Measurements from ENCODE around the gene COL8A2.

Gene COL8A2

DNA sequence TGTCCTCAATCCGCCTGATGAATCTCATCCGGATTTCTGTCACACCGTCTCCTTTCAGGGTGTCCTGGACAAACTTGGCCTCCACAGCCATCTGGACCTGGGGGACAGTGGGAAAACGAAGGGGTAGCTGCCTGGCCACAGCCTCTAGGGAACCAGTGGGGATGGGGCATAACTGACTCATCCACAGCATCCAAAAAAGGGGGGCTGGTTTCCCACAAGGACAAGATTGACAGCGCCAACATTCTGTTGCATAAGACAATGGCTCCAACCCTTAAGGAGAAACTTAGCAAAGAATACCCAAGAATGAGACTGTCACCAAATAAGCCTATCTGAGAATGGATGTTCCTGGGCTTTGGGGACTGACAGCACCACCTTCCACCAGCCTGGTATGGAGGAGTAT lies 12.2 kb upstream of the COL8A2 start:
- no peak for DNase-seq (ENCODE audit: low spot score)

DNA sequence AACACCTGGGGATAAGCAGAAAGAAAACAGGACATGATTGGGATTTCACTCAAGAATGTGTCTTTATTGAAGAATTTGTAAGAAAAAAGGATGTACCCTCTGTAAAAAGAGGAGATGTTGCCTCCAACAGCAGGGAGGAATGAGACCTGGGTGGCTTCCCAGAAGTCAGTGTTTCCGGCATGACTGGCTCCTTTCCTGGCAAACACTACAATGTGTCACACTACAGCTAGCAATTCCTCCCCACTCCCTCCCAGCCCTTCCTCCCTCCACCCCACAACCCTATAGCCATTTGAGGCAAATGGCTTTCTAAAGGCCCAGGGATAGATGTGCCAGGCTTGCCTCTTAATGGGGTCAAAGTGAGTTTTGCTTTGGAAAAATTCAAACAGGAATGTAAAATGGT lies 11.5 kb upstream of the COL8A2 start:
- no peak for DNase-seq (ENCODE audit: low spot score)

DNA sequence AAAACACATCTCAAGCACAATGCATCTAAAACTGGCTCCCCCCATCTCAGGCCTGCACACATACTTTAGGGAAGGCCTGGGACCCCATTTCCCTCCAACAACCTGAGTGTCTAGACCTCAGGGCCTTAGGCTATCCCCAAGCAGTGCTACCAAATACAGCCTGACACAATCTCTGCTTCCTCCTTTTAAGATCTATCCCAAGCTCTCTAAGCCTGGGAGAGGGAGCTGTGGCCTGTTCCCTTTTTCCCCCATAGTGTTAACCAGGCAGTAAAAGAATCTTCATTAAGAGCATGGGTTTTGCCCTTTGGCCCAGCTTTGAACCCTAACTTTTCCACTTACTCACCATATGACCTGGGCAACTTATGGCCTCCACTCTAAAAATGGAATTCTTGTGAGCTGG lies 10.8 kb upstream of the COL8A2 start:
- no peak for DNase-seq (ENCODE audit: low spot score)

DNA sequence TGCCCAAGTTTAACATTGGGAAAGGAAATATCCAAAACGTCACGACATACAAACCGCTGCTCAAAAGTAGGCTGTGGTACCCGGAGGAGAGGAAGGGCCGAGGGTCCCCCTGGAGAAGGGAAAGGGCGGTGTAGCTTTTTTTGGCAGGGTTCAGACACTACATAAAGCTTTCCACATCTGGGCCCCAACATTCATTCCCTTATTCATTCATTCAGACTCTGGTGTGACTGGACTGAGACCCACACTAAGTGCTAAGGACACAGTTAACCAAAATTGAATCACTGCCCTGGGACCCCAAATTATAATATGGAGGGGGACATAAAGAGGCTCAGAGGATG lies 10.3 kb upstream of the COL8A2 start:
- no peak for DNase-seq (ENCODE audit: low spot score)

DNA sequence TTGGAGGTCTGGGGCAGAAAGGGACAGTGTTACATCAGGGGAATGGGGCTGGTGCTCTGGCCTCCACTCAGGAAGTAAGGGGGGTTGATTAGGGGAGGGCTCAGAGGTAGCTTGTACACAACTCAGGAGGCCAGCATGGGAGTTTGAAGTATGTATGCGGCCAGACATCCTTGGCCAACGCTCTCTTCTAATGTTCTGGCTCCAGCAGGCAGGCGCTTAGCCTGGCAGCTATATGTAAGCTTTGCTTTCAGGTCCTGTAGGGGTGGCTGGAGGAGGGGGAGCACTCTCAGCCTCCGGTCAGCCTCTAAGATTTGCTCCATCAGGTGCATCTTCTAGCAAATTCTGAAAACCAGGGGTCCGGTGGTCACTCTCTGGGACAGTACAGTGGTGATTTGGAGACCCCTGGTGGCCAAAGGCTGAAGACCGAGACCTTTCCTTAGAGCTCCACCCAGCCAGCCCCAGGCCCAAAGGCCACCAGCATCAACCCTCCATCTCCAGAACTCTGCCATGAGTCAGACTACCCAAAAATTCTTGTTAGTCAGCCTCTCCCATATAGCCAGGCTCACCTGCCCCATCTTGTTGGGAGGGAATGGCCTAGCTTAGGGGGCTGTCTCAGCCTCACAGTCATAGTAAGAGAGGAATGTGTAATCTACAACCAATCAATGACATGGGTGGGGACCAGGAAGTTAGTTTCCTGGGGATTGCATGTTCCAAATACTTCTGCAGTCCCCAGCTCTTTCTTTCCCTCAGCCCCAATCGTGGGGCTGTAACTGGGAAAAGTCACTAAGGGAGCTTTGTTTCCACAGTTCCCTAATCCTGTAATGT lies 9.7 kb upstream of the COL8A2 start:
- peak; percentile 84 for DNase-seq (ENCODE audit: low spot score)

DNA sequence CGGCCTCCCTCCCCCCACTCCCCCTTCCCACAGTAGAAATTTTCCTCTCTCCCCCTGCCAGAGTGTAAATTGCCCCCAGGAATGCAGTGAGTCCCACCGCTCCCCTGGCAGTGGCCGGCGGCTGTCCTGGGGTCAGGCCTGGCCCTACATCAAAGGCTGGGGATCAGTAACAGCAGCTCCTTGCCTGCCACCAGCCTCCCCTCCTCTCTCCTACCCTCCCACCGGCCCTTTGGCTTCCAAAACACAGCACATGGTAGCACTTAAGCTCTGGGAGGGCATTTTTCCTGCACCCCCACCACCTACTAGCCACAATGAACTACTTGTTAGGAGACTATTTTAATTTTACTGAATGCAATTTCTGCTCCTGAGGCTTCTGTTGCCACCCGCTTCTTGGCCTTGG lies 9.0 kb upstream of the COL8A2 start:
- DNase-seq (ENCODE audit: low spot score) = no peak

DNA sequence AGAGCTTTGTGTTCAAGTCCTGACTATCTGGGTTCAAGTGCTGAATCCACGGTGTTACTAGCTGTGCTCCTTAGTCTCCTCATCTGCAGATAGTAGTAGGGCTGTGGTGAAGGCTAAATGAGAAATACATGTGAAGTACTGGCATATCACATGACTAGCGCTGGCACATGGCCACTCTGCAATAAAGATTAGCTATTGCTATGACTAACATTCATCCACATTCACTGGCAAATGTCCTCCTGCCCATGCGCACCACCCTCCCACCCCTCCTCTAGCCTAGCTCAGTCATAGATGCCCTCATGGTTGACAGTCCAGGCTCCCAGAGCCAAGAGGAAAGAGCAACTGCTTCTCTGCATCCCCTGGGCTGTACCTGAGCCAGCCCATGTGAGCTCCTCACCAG lies 8.5 kb upstream of the COL8A2 start:
- no peak for DNase-seq (ENCODE audit: low spot score)

DNA sequence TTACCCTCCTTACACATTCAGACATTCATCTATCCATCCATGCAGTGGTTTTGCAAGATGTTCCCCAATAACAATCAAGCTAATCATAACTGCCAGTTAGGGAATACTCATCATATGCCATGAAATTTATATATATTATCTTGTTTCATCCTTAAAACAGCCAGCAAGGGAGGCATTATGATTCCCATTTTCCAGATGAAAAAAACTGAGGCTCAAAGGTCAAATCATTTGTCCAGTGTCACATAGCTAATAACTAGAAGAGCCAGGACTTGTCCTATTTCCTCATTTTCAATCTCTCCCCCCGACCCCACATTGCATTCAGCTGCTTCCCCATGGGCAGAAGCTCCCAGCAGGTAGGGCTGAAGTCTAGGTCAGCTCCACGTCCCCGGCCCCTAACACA lies 7.0 kb upstream of the COL8A2 start:
- DNase-seq (ENCODE audit: low spot score) = no peak

DNA sequence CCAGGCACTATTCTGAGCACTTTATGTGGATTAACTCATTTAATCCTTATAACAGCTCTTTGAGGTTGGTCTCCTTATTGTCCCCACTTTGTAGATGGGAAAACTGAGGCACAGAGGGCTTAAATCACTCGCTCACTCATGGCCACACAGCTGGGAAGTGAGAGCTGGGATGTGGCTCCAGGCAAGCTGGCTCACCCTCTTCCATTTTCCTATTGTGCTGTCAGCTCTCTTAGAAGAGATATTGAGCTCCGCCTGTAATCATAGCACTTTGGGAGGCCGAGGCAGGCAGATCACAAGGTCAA lies 3.8 kb upstream of the COL8A2 start:
- DNase-seq (ENCODE audit: low spot score) = no peak

DNA sequence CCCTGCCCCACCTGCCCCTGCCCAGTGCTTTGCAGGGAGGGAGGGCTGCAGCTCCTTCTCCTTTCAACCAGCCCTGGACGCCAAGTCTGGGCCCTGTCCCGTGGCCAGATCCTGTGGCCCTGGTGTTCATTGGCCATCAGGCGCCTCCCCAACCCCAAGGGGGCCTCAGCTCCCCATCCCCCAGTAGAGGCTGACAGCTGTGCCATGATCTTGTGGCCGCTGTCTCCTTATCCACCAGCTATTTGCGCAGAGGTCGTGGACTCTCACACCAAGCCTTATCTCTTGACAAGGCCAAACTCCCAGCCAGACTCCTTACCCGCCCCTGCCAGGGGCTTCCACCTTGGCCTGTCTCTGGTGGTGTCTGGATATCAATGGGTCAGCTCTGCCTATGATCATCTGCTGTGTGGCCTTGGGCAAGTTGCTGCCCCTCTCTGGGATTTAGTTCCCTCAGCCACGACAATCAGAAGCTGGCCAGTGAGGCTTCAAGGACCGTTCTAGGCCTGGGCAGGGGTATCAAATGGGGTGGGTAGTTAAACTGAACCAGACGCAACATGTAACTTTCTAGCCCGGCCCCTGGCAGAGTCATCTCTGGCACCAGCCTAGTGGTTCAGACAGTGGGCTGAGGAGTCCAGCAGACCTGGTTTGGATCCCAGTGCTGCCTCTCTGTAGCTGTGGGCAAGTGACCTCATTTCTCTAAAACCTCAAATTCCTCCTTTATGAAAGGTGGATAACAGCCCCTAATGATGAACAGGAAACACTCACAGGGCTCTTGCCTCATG lies 3.3 kb upstream of the COL8A2 start:
- no peak for DNase-seq (ENCODE audit: low spot score)

DNA sequence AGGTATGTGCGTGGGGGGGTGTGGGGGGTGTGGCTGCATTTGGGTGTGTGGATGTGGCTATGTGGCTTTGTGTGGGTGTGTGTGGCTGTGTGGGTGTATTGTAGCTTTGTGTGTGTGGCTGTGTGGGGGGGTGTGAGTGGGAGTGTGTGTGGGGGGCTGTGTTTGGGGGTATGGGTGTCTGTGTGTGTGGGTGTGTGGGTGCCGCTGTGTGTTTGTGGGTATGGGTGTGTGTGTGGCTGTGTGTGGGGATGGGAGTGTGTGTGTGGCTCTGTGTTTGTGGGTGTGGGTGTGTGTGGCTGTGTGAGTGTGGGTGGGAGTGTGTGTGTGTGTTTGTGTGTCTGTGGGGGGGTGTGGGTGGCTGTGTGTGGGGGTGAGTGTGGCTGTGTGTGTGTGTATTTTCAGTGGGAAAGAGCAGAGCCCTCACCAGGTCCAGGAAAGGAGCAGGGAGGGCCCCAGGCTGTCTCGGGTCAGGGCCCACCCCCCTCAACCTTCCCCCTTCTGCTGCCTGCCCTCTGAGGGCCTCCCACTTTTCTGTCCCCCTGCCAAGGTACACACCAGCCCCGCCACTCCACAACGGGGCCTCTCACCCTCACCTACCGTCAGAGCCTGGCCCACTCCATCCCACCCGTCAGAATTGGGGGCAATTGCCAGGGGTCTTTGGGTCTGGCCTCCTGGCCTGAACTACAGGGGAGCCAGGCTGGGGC lies 1.9 kb upstream of the COL8A2 start:
- no peak for DNase-seq (ENCODE audit: low spot score)

DNA sequence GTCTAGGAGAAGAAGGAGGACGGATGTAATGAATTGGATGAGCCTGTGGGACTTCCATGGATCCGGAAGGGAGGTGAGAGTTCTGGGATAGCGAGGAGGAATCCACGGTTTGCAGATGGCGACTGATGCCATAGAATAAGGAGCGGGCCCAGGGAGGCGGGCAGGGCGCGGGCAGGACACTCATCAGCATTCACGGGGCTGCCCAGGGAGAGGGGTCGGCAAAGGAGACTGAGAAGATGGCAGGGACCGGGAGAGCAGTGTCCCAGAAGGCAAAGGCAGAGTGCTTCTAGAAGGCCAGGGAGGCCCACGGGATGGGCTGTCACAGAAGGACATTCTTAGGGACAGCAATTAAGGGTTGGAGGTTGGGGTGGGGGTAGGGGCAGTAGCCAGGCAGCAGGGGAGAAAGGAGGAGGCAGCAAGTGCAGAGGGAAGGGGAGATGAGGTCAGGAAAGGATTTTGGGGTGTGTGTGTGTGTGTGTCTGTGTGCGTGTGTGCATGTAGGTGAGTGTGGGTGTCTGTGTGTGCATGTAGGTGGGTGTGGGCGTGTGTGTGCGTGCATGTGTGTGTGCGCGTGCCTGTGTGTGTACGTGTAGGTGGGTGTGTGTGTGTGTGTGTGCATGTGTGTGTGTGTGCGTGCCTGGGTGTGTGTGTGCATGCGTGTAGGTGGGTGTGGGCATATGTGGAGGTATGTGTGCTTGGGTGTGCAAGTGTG lies 1.1 kb upstream of the COL8A2 start:
- no peak for DNase-seq (ENCODE audit: low spot score)

DNA sequence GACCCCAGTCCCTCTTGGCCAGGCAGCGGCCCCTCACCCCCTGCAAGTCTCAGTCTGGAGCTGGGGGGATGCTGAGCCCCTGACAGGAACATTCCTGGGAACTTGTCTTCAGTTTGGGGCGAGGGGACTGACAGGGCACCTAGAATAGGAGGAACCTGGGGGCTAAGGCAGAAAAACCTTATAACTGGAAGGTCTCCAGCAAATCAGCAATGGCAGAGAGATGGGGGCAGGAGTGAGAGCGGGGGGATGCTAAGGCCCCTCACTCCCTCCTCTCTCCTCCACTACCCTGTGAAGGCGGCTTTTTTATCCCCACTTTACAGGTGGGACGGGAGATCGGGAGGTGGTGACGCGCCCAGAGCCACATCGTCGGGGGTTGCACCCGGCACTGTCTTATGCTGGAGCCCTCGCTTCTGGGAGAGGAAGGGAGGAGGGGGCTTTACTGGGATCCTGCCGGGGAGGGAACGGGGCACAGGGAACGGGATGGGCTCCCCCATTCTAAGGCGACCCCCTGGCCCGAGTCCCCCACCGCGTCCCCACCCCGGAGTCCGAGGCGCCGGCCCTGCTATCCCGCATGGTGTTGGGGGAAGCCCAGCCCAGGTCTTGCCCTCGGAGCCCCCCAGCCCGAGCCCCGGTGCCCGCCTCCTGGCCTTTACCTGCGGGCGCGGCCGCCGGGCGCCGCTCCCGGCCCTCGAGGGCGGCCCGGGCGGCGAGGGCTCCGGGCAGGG lies 456 bp downstream of the COL8A2 start:
- no peak for DNase-seq (ENCODE audit: low spot score)

DNA sequence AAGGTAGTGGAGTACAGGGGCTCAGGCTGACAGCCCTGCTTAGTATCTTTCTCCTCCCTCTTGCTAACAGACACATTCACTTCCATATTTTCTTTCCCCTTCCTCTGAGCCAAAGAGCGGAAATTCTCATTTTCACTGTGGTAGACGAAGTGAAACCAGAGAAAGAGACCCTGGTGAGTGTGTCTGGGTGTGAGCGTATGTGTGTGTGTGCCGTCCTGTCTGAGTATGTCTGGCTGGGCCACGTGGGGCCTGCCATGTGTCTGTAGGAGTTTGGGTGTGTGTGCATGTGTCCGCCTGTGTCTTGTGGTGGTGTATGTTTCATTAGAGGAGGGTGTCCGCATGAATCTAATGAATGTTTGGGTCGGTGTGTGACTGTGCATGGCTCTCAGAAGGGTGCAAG lies 1.7 kb downstream of the COL8A2 start:
- DNase-seq (ENCODE audit: low spot score) = no peak

DNA sequence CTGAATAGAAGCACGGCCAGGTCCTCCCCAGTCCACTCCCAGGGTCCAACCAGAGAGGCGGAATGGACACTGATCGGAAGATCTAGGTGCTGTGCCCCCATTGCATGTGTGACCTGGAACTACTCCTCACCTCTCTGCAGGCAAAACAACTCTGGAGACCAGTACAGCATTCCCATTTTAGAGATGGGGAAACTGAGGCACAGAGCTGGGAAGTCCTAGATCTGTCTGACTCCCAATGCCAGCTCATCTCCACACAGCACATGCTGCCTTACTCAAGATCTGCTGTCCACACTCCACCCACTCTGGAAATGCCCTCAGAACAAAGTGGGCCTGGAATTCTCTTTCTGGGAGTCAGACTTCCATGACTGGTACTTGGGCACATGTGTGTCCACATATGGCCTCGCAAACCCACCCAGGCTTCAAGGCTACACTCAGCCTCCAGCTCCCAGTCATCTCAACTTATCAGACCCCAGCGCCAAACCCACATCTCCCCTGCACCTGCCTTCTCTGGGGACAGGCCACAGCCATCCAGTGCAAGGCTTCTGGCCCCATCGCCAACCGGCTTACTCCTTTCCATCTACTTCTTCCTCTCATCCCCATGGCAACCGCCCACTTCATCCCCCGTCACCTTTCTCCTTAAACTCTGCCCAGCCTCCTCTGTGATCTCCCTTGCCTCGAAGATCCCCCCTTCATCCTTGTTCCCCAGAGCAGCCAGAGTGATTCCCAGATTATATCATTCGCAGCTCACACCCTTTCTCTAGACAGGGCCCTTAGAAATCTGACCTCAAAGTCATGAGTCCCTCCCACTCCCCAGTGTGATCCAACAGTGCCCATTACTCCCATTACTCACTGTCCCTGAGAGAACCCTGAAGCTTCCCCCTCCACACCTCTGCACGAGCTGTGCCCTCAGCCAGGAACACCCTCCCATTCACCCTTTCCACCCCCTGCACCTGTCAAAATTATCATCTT lies 2.7 kb downstream of the COL8A2 start:
- no peak for DNase-seq (ENCODE audit: low spot score)

DNA sequence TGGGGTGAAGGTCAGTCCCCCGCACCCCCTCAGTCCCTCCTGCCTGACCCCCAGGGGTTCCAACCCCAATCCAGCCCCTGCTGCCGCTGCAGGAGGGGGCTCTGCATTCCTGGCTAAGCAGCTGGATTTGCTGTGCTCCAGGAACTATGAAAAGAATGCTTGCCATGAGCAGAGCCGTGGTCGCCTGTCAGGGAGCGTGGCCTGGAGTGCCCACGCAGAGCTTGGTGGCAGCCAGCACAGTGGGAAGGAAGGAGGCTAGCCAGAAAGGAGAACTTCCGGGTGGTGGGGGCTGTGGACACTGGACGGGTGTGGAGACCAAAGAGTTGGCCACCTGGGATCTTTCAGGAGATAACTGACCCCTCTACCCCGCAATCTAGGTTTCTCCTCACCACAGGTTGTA lies 5.6 kb downstream of the COL8A2 start:
- DNase-seq (ENCODE audit: low spot score) = no peak

DNA sequence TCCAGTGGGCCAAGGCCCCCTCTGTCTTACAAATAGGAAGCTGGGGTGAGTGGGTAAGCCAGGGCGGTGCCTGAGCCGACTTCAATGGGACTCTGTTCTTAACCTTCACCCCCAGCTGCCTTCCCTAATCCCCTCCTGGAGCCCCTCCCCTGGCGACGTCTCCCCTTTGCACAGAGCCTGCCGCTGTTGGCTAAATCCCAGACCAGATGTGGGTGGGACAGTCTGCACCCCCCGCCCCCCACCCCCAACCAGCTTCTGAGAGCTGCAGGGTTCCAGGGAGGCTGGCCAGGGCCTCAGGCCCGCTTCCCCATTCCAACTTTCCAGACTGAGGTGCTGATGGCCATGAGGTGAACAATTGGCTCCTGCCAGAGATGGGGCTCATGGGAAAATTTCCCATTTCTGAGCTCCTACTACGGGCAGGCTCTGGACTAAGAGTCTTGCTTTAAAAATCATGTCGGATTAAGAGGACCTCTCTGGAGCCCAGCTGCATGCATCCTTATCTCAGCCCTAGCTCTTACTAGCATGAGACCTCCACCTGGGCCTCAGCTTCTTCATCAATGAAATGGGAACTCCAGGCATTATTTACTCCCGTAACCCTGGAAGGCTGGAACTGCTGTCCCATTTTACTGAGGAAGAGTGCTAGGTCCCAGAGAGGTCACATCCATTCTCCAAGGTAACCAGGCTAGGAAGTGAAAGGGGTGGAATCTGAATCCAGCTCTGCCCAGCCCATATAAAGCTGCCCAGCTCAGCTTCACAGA lies 6.4 kb downstream of the COL8A2 start:
- DNase-seq (ENCODE audit: low spot score) = peak; percentile 46

DNA sequence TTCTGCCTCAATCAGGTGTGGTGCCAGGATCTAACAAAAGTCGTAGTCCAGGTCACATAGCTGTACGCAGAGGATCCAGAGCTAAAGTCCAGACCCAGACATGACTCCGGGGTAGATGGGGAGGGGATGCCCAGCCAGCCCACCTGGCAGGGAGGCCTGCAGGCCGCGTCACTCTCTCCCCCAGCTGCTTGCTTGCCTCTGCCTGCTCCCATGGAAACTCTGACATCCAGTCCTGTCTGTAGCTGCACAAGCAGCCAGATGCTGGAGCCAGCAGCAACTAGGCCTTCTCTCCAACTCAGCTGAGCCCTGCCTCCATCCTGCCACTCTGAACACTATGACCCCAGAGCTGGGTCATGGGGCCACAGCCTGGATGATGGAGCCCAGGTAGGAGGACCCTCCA lies 8.1 kb downstream of the COL8A2 start:
- peak; percentile 41 for DNase-seq (ENCODE audit: low spot score)

DNA sequence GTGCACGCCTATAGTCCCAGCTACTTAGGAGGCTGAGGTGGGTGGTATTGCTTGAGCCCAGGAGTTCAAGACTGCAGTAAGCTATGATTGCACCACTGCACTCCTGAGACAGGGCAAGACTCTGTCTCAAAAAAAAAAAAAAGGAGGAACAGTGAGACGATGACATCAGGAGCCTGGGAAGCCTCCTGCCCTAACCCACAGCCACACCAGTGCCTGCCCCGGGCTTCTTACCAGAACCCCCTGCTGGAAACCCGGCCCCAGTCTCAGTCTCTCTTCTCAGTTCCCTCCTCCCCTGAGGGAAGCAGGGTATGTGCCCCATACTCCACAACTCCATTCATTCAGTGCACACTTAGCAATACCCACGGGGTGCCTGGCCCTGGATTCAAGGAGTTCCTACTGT lies 9.1 kb downstream of the COL8A2 start:
- no peak for DNase-seq (ENCODE audit: low spot score)

DNA sequence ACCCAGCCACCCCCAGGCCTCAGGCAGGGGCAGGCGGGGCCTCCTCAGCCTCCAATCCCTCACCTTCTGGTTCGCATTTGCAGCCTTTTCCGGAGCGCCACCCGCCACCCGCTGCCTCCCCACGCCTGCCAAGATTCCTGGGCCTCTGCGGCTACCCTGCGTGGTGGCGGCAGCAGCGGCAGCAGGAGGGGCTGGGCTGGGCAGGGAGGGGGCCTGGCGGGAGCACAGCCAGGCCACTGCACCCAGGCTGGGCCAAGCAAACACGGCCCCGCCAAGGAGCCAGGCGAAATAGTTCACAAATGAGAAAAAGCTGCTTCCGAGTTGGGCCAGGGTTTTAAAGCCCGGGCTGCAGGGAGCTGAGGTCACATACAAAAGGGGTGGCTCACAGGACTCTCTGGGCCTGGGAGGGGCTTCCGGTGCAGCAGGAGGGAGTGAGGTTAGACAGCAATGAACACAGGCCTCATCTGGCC lies 9.8 kb downstream of the COL8A2 start:
- no peak for DNase-seq (ENCODE audit: low spot score)

Data from ecto neural progenitor cell (in vitro differentiated cells).